OCI-M2 (cell line): ENCODE measurements around the gene ITGA11.
"Not testable (repeated sequence)": the region's sequence is repeated elsewhere in the genome, so short reads cannot be mapped to it uniquely, and the experiment has no call there.

Experiments used
- DNase-seq: peaks from one replicate; lab custom pipeline; 2025; ENCODE audit not compliant: unreplicated experiment; lab: John Stamatoyannopoulos, UW

ITGA11 gene

GRCh38 chr15:68427366-68427765, 4.6 kb downstream of the ITGA11 start:
- no peak for DNase-seq

GRCh38 chr15:68426116-68426515, 5.8 kb downstream of the ITGA11 start:
- no peak for DNase-seq

- DNase-seq, result no peak
These were observed 6.4 kb downstream of the ITGA11 start for GRCh38 chr15:68425428-68426060.

- no peak for DNase-seq
These were observed 7.1 kb downstream of the ITGA11 start for GRCh38 chr15:68424754-68425390.

- DNase-seq, result no peak
These were observed 8.3 kb downstream of the ITGA11 start for GRCh38 chr15:68423359-68424296.

GRCh38 chr15:68422403-68423145, 9.4 kb downstream of the ITGA11 start:
- DNase-seq, result not testable (repeated sequence)

GRCh38 chr15:68421798-68422402, 10.1 kb downstream of the ITGA11 start:
- no peak for DNase-seq

GRCh38 chr15:68421115-68421551, 10.8 kb downstream of the ITGA11 start:
- DNase-seq, result no peak

- DNase-seq, result no peak
These were observed 11.7 kb downstream of the ITGA11 start for GRCh38 chr15:68420186-68420684.

- no peak for DNase-seq
These were observed 12.4 kb downstream of the ITGA11 start for GRCh38 chr15:68419301-68420175.

GRCh38 chr15:68418611-68419161, 13.3 kb downstream of the ITGA11 start:
- DNase-seq, result no peak

GRCh38 chr15:68417897-68418296, 14.1 kb downstream of the ITGA11 start:
- DNase-seq, result no peak

- no peak for DNase-seq
These were observed 14.9 kb downstream of the ITGA11 start for GRCh38 chr15:68417051-68417450.

GRCh38 chr15:68416158-68416535, 15.8 kb downstream of the ITGA11 start:
- no peak for DNase-seq

GRCh38 chr15:68415501-68416157, 16.3 kb downstream of the ITGA11 start:
- DNase-seq, result no peak

GRCh38 chr15:68415061-68415460, 16.9 kb downstream of the ITGA11 start:
- DNase-seq, result no peak

- no peak for DNase-seq
These were observed 17.4 kb downstream of the ITGA11 start for GRCh38 chr15:68414591-68414990.

- DNase-seq, result no peak
These were observed 17.8 kb downstream of the ITGA11 start for GRCh38 chr15:68414206-68414555.
